Peyer's patch (tissue), 4 donors: ENCODE results near the gene PGRMC2. TPM values are rescaled to one million over a fixed set of nuclear protein-coding genes. Genes with fewer than 3 reads are reported as not detected.

Experiments used
- DNase-seq, 3 donors: peaks; one replicate each; pipeline ENCODE4 v3.0.0-alpha.2; 2017 to 2019
- H3K27ac ChIP-seq, 4 donors: fragments of 200-600 bp; sonication (generic); one replicate each; pipeline ENCODE4 v1.5.1; 2016 to 2019
- H3K27me3 ChIP-seq, 2 donors: fragments of 200-600 bp; sonication (generic); one replicate each; pipeline ENCODE4 v1.5.1; 2019
- H3K36me3 ChIP-seq, 3 donors: fragments of 200-600 bp; sonication (generic); one replicate each; pipeline ENCODE4 v1.5.1; 2016 to 2019
- H3K4me1 ChIP-seq, 4 donors: fragments of 200-600 bp; sonication (generic); one replicate each; pipeline ENCODE4 v1.5.1; 2016 to 2019
- H3K4me3 ChIP-seq, 4 donors: fragments of 200-600 bp; sonication (generic); 1 replicate in 3 of 4; 2 replicates in 1 of 4; pipeline ENCODE4 v1.5.1; 2016 to 2019; ENCODE audit warnings: mild to moderate bottlenecking in 1 of 4
- H3K9me3 ChIP-seq, 4 donors: fragments of 200-600 bp; sonication (generic); one replicate each; pipeline ENCODE4 v1.5.1; 2016 to 2019; ENCODE audit warnings: mild to moderate bottlenecking in 1 of 4
- POLR2A ChIP-seq, 2 donors: fragments of 450-650 bp; IDR thresholded peaks; one replicate each; pipeline ENCODE4 v1.5.1; 2017; ENCODE audit warnings: antibody characterized with exemption in 2 of 2, mild to moderate bottlenecking in 2 of 2, moderate library complexity in 2 of 2
- total RNA-seq, 4 donors: library from RNA; depleted of rRNA; stranded (reverse); fragments of >200 nt; gene quantifications; one replicate each; pipeline ENCODE4 v1.1.0, GENCODE V29; 2016
- TF ChIP-seq, protein P1 (sequence below), 6 experiments: fragments of 450-650 bp in 4 of 6; fragments of 200-600 bp in 2 of 6; sonication (generic) in 1 of 6; IDR thresholded peaks; one replicate each; pipeline ENCODE4 v1.5.1; 2017 to 2019; ENCODE audit warnings: antibody characterized with exemption in 6 of 6, mild to moderate bottlenecking in 3 of 6, moderate library complexity in 1 of 6

PGRMC2 gene
- total RNA-seq, 4 donors from 2014 or later = 19.8 to 113 (median 55.3) TPM

DNA sequence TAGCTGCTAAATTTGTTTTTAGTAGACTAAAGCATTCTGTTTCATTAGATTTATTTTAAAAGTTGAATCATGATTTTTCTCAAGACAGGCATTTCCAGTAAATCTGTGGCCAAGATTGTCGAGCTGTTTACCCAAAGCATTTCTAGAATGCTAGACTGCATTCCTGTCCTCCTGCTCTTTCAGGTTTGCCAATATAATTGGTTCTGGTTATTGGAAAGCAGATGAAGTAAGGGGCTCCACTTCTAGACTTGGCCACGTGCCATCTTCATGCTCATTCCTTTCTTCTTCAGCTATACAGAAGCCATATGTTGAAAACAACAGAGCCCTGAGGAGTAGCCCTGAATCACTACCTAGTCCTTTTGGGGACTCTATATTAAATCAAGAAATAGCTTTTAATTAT is 62.5 kb downstream of the PGRMC2 start:
- no peak overlapping the region for H3K27ac ChIP-seq

DNA sequence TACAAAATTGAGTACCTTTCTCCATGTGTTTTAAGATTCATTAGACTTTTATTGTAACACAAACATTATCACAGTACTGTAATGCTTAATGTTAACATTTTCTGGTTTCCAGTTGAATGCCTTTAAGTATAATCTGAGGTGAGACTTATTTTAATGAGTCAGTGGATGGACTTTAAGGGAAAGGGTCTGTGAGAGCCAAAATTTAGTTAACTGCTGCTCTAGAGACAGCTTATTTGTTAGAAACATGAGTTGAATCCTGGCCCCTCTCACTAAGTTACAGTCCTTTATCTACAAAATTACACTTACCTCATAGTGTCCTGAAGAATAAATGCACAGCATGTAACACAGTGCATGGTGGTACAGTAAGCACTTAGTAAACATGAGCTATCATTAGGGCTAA is 66.0 kb downstream of the PGRMC2 start:
- TF ChIP-seq POLR2A (IDR thresholded peaks at IDR 0.05) = no peak
- TF ChIP-seq, protein P1, sequence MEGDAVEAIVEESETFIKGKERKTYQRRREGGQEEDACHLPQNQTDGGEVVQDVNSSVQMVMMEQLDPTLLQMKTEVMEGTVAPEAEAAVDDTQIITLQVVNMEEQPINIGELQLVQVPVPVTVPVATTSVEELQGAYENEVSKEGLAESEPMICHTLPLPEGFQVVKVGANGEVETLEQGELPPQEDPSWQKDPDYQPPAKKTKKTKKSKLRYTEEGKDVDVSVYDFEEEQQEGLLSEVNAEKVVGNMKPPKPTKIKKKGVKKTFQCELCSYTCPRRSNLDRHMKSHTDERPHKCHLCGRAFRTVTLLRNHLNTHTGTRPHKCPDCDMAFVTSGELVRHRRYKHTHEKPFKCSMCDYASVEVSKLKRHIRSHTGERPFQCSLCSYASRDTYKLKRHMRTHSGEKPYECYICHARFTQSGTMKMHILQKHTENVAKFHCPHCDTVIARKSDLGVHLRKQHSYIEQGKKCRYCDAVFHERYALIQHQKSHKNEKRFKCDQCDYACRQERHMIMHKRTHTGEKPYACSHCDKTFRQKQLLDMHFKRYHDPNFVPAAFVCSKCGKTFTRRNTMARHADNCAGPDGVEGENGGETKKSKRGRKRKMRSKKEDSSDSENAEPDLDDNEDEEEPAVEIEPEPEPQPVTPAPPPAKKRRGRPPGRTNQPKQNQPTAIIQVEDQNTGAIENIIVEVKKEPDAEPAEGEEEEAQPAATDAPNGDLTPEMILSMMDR (IDR thresholded peaks at IDR 0.05) = no peak
- no peak overlapping the region for H3K27ac ChIP-seq
- no peaks in the 10 kb centered on the region for H3K4me1 ChIP-seq
- no peak for DNase-seq
- no peaks in the 10 kb centered on the region for H3K27me3 ChIP-seq
- H3K9me3 ChIP-seq = no peaks in the 10 kb centered on the region
- no peaks in the 10 kb centered on the region for H3K36me3 ChIP-seq
- no peak overlapping the region for H3K4me3 ChIP-seq

More for the DNA sequence above, 62.5 kb downstream of the PGRMC2 start:
- Histone ChIP-seq H3K36me3 (no peaks in the 10 kb centered on the region), H3K4me1 (no peaks in the 10 kb centered on the region), H3K27me3 (no peaks in the 10 kb centered on the region), H3K9me3 (no peaks in the 10 kb centered on the region), H3K4me3 (no peak overlapping the region)
- no peak for DNase-seq
- TF ChIP-seq POLR2A (IDR thresholded peaks at IDR 0.05) = no peak
- TF ChIP-seq, protein P1 (IDR thresholded peaks at IDR 0.05) = no peak

DNA sequence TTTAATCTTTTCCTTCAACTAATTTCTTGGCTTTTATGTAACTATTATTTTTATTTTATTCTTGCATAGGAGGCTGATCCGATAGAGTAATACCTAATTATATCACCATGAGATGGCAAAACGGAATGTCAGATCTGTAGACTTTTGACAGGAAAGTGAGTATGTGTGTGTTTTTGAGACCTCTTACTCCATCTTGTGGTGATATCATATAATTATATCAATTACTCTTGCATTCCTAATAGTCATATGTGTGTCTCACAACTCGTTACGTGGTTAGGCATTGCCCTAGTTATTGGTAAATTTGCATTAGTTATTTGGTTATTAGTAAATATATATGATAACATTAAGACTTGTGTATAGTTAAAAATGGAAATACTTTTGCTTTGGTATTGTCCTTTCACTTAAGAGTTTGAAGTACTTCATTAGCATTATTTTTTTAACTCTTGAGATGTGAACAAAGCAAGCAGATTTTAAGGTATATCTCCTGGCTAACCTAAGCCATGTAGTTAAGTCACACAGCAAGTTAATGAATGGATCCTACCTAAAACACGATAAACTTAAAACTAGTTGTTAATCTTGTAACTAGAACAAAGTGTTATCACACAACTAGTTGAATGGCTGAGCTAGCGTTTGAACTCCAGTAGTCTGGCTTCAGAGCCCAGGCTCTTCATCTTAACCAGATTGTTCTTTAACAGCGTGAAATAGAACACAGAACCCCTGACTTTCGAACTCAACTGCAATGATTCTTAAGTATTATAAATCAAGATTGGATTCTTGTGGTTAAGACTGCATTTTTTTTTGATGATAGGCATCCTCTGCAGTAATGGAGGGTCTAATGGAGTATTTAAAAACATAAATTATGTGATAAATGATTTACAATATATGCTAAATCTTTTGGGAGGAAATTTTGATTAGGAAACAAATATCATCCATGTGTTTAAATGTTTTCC is 67.1 kb downstream of the PGRMC2 start:
- Histone ChIP-seq H3K4me3 (no peak overlapping the region), H3K9me3 (no peaks in the 10 kb centered on the region), H3K27ac (no peak overlapping the region), H3K4me1 (no peaks in the 10 kb centered on the region), H3K36me3 (no peaks in the 10 kb centered on the region), H3K27me3 (no peaks in the 10 kb centered on the region)
- no peak for DNase-seq
- TF ChIP-seq, protein P1 (IDR thresholded peaks at IDR 0.05) = peak in 4 of 6 experiments; percentile 22 to 43 (median 32)
- no peak for TF ChIP-seq POLR2A (IDR thresholded peaks at IDR 0.05)

Other genes with a start within 250 kb of the PGRMC2 start
- 10 to 100 TPM; 36.3 to 61.9 (median 49.2) TPM for gene LARP1B, start 226.5 kb downstream of the PGRMC2 start, total RNA-seq